Measurements from ENCODE around the gene FAM98B. TPM values are rescaled to one million over a fixed set of nuclear protein-coding genes. Genes with fewer than 3 reads are reported as not detected.

Gene FAM98B
- polyA plus RNA-seq, 1 donor (not counting 4 experiments of a cell fraction or from before 2014, with no cell fraction given): 22.2 TPM

- Histone ChIP-seq H3K27me3 (ENCODE audit: control insufficient read depth, extremely low read depth, insufficient read depth, low read length) (no peaks in the 10 kb centered on the region), H3K27ac (ENCODE audit: control insufficient read depth, insufficient read depth, low read length) (no peak overlapping the region), H4K20me1 (ENCODE audit: control insufficient read depth, extremely low read depth, insufficient read depth, low read length) (no peaks in the 10 kb centered on the region), H3K9ac (ENCODE audit: control insufficient read depth, extremely low read depth, insufficient read depth, low read length) (no peak overlapping the region), H3K9me1 (ENCODE audit: control insufficient read depth, extremely low read depth, insufficient read depth, low read length) (no peaks in the 10 kb centered on the region), H3K36me3 (ENCODE audit: control insufficient read depth in 2 of 2, extremely low read depth in 1 of 2, insufficient read depth in 2 of 2, low read length in 2 of 2) (no peaks in the 10 kb centered on the region), H3K4me1 (ENCODE audit: control insufficient read depth, extremely low read depth, insufficient read depth, low read length) (peaks cover 10% of the 10 kb centered on the region), H3K9me3 (ENCODE audit: control insufficient read depth, low read depth, low read length) (no peaks in the 10 kb centered on the region), H3K4me3 (ENCODE audit: control insufficient read depth in 2 of 3, extremely low read depth in 1 of 3, insufficient read depth in 2 of 3, low read depth in 1 of 3, low read length in 3 of 3) (no peak overlapping the region), H2AFZ (ENCODE audit: control insufficient read depth, low read length) (no peak overlapping the region), H3K79me2 (ENCODE audit: control insufficient read depth, insufficient read depth, low read length) (no peaks in the 10 kb centered on the region), H3K4me2 (ENCODE audit: control insufficient read depth, extremely low read depth, insufficient read depth, low read depth, low read length) (no peak overlapping the region)
- no peak for TF ChIP-seq CTCF (optimal IDR thresholded peaks at IDR 0.05 in 1 of 3, IDR thresholded peaks at IDR 0.05 in 1 of 3, conservative IDR thresholded peaks at IDR 0.05 in 1 of 3; ENCODE audit: extremely low read depth in 1 of 3, insufficient read depth in 2 of 3, low read length in 3 of 3)
- TF ChIP-seq EZH2 (IDR thresholded peaks at IDR 0.05; ENCODE audit: low read length): no peak
- dilution Hi-C loops (cut with MboI; ENCODE audit: extremely low pct_ligation_motif_present, low sequenced_read_pairs): no loop called here
- no peak for FAIRE-seq
- DNase-seq (ENCODE audit: low read depth, low spot score): no peak
Measured at GRCh38 chr15:38533416-38533915, 79.5 kb downstream of the FAM98B start.

- TF ChIP-seq CTCF (optimal IDR thresholded peaks at IDR 0.05 in 1 of 3, IDR thresholded peaks at IDR 0.05 in 1 of 3, conservative IDR thresholded peaks at IDR 0.05 in 1 of 3; ENCODE audit: extremely low read depth in 1 of 3, insufficient read depth in 2 of 3, low read length in 3 of 3) (no peak), EZH2 (IDR thresholded peaks at IDR 0.05; ENCODE audit: low read length) (no peak)
- Histone ChIP-seq H3K79me2 (ENCODE audit: control insufficient read depth, insufficient read depth, low read length) (no peaks in the 10 kb centered on the region), H3K4me1 (ENCODE audit: control insufficient read depth, extremely low read depth, insufficient read depth, low read length) (peaks cover 10% of the 10 kb centered on the region), H4K20me1 (ENCODE audit: control insufficient read depth, extremely low read depth, insufficient read depth, low read length) (no peaks in the 10 kb centered on the region), H3K27ac (ENCODE audit: control insufficient read depth, insufficient read depth, low read length) (no peak overlapping the region), H3K9ac (ENCODE audit: control insufficient read depth, extremely low read depth, insufficient read depth, low read length) (no peak overlapping the region), H3K9me3 (ENCODE audit: control insufficient read depth, low read depth, low read length) (no peaks in the 10 kb centered on the region), H3K4me3 (ENCODE audit: control insufficient read depth in 2 of 3, extremely low read depth in 1 of 3, insufficient read depth in 2 of 3, low read depth in 1 of 3, low read length in 3 of 3) (no peak overlapping the region), H3K36me3 (ENCODE audit: control insufficient read depth in 2 of 2, extremely low read depth in 1 of 2, insufficient read depth in 2 of 2, low read length in 2 of 2) (no peaks in the 10 kb centered on the region), H2AFZ (ENCODE audit: control insufficient read depth, low read length) (no peak overlapping the region), H3K27me3 (ENCODE audit: control insufficient read depth, extremely low read depth, insufficient read depth, low read length) (no peaks in the 10 kb centered on the region), H3K4me2 (ENCODE audit: control insufficient read depth, extremely low read depth, insufficient read depth, low read depth, low read length) (no peak overlapping the region), H3K9me1 (ENCODE audit: control insufficient read depth, extremely low read depth, insufficient read depth, low read length) (no peaks in the 10 kb centered on the region)
- dilution Hi-C loops (cut with MboI; ENCODE audit: extremely low pct_ligation_motif_present, low sequenced_read_pairs): no loop called here
- FAIRE-seq: no peak
- DNase-seq (ENCODE audit: low read depth, low spot score): no peak
Measured at GRCh38 chr15:38533926-38534325, 80.0 kb downstream of the FAM98B start.
